HG03139 (cell line): Measurements from ENCODE around the gene SUMO4.

ENCODE experiments used
- ATAC-seq: cut with Tn5 transposase; IDR thresholded peaks from one replicate; pipeline ENCODE4 v1.9.1; 2021; ENCODE audit not compliant: unreplicated experiment

The SUMO4 gene

DNA sequence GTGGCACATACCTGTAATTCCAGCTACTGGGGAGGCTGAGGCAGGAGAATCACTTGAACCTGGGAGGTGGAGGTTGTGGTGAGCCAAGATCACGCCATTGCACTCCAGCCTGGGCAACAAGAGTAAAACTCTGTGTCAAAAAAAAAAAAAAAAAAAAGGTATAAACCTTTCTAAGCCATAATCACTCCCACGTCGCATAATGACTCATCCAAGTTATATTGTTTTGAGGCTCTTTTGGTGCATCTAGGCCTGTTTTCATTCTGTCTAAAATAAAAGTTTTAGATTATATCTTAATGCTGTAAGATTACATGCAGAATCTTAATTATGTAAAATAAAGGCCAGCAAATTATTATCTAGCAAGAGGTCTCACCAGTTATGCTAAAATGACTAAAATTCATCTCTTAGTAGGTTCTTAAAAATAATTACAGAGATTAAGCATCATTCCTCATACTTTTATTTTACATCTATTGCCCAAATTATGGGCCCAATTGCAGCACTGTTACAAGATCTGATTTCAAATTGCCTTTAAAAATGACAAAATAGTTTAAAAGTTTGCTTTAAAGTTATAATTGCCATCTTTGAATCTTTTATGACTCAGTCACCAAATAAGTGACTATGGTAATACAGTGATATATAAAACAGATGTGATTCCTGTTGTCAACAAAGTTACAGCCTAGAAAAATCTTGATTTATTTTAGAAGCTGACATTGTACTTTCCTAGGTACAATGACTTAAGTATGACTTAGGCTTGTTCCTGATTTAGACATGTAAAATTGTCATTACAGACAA lies 10.4 kb upstream of the SUMO4 start:
- ATAC-seq: no peak

DNA sequence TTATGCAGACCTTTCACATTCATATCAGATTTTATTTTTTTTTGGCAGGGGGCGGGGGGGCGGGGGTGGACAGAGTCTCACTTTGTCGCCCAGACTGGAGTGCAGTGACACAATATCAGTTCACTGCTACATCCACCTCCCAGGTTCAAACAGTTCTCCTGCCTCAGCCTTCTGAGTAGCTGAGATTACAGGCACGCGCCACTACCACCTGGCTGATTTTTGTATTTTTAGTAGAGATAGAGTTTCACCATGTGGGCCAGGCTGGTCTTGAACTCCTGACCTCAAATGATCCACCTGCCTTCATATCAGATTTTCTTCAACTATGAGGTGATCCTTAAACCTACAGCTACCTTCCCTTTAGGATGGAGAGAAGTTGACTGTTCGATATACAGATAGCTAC lies 8.0 kb upstream of the SUMO4 start:
- no peak for ATAC-seq

DNA sequence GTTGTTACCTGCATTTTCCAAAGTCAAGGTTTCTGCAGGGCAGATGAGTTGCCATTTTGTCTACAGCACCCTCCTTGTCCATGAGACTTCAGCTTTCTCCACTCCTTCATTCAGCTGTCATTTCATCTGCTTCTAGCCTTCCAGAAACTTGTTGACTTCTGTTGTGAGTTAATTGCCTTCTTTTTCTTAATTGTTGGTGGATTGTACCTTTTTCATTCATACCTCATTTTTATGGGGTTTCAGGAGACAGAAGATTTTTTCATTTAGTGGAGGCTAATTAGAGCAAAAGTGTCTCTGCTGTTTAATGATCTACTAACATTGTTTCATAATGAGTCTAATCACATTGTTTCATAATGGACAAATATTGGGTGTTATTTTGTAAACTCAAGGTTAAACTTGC lies 7.5 kb upstream of the SUMO4 start:
- ATAC-seq: no peak

GRCh38 chr6:149393002-149393679 lies 6.9 kb upstream of the SUMO4 start:
- no peak for ATAC-seq

DNA sequence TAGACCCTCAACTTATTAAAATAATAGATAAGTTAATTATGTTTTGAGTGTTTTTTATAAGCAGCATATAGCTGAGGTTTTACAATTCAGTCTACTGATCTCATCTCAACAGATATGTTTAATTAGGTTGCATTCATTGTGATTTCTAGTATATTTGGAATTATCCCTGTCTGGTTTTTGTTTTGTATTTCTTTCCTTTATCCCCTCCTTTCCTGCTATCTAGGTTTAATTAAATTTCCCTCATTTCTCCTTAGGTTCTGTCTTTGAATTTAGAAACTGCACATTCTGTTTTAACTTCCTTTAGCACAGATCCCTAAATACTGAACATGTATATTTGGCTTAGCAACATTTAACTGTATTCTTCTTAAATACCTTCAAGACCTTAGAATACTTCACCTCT lies 4.9 kb upstream of the SUMO4 start:
- no peak for ATAC-seq

GRCh38 chr6:149397384-149397783 lies 2.7 kb upstream of the SUMO4 start:
- ATAC-seq: no peak

GRCh38 chr6:149403534-149403933 lies 3.5 kb downstream of the SUMO4 start:
- ATAC-seq: no peak

DNA sequence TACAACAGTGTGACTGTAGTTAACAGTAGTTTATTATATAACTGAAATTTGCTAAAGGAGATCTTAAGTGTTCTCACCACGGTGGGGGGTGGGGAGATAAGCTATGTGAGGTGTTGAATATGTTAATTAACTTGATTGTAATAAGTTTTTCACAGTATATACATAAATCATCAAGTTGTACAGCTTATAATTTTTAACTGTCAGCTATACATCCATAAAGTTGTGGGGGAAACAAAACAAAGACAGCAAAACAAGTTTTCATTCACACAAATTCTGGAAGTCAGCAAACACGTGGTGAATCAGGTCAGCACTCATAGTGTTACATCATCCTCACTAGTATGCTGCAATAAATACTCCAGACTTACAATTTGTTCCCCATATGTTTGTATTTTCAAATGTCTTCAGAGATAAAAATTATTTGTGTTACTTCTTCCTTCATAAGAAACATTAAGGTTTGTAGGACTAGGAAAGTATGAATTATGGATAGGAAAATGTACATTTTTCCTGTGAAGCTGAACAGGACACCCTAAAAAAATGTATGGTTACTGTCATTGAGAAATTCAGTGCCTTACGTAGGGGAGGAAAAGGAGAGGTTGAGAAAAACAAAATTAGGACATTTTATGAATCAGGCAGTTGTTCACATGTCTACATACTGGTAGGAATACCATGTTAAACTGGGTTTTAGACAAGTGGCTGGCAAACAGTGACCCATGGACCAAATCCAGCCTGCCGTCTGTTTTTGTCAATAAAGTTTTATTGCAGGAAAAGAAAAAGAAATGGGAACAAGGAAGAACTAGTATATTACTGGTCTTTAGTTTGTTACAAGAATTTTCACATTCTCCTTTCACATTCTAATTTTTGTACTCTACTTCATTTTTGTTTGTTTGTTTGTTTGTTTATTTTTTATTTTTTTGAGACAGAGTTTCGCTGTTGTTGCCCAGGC lies 6.0 kb downstream of the SUMO4 start:
- ATAC-seq: no peak

DNA sequence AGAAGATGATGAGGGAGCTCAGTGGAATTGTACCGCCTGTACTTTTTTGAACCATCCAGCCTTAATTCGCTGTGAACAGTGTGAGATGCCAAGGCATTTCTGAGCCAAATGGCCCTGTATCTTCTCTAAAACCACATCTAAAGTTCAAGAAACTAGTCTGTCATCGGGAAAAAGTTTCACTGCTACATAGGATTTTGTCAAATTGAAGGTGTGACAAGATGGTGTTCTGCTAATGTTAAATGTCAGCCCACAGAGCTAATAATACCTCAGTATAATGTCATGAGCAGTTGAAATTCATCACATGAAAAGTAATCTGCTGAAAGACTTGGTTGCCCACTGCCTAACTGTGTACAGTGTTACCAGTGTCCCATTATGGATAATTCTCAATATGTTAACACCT lies 9.6 kb downstream of the SUMO4 start:
- no peak for ATAC-seq

GRCh38 chr6:149410557-149410956 lies 10.5 kb downstream of the SUMO4 start:
- no peak for ATAC-seq

- ATAC-seq: no peak
These were observed 13.9 kb downstream of the SUMO4 start for GRCh38 chr6:149414009-149414408.

DNA sequence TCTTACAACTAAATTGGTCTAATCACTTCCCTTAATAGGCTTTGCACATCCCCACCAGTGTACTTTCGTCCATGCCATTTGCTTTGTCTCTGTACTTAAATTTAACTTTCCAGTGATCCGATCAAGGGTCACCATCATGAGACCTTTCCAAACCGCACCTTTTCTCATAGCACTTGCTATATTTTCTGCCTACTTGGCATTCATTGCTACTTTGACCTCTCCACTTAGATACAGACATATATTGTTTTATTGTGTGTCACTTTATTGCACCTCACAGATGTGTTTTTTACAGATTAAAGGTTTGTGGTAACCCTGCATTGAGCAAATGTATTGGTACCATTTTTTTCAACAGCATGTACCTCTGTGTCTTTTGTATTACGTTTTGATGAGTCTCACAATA lies 14.8 kb downstream of the SUMO4 start:
- no peak for ATAC-seq

DNA sequence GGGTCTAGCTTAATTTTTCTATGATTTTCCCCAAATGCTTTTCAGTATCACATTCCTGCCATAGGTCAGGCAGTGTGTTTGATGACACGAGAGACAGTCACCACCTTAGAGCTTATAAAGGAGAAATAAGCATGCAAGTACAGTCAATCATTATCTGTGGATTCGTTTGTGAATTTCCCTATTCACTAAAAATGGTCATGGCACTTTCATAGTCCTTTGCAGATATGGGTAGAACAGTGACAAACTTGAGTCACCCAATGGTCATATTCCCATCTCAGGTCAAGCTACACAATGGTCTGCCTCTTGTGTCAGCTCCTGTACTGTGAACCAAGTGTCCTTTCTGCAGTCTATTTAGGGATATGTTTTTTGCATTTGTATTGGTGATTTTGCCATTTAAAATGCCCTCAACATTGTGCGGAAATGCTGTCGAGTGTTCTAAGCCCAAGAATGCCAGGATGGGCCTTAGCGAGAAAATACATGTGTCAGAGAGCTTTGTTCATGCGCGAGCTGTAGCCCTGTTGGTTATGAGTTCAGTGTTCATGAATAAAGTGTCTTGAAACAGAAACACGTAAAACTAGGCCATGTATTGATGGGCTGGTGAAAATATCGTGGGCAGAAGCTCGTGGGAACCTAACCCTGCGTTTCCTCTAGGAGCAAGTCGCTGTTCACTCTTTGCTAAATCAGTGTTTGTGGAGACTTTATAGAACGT lies 19.8 kb downstream of the SUMO4 start:
- ATAC-seq: no peak

GRCh38 chr6:149421132-149421531 lies 21.1 kb downstream of the SUMO4 start:
- no peak for ATAC-seq

DNA sequence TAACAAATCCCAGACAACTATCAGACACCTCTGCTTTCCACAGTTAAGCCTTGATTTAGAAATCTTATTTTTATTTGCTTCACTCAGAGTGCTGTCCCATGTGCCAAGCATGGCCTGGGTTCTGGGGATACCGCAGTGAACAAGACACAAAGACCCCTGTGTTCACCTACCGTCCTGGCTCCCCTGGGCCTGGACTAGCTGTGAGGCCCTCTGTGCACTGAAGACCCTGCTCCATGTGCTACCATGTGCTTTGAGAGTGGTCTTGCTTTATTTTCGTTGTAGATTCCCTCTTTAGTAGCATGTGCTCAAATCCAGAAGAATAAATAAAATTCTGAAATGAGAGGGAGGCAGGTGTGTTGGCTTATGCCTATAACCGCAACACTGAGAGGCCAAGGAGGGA lies 22.5 kb downstream of the SUMO4 start:
- no peak for ATAC-seq

DNA sequence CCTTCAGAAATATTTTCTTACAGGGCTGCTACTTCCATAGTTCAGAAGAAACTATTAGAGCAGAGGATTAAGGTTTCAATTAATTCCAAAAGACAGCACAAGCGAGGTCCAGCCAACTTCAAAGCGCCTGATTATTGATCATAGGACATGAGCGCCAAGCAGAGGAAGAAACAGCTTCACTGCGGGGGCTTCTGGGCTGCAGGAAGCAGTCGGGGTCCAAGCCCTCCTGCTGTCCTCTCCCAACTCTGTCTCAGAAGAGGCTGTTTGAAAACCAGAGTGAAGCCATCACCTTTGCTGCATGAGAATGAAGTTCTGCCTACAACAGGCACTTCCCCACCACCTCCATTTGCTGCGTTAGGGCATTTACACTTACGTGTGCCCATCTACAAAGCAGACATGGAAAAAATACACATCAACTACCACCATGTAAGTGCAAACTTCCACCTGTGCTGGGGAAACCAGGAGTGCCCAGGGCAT lies 23.9 kb downstream of the SUMO4 start:
- no peak for ATAC-seq

- no peak for ATAC-seq
These were observed 25.2 kb downstream of the SUMO4 start for GRCh38 chr6:149425224-149425623.

- ATAC-seq: no peak
These were observed 25.7 kb downstream of the SUMO4 start for GRCh38 chr6:149425754-149426153.

DNA sequence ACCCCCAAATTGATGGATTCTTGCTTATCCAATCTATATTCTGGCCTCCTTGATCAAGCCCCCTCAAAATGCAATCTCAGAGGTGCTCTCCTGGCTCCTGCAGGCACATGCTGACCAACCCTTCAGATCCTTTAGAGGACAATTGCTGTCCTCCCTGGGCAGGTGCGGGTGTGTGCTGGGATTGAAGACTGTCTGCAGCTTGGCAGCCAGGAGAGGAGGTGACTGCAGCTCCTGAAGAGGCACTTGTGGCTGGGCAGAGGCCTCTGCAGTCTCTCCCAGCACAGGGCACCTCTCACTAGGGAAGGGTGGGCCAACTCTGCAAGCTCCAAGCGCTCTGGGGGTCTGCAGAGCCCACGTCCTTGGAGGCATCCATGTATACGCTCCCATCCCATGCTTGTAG lies 28.5 kb downstream of the SUMO4 start:
- no peak for ATAC-seq

GRCh38 chr6:149429427-149430360 lies 29.6 kb downstream of the SUMO4 start:
- no peak for ATAC-seq
